RWPE1 (cell line): Measurements from ENCODE around the gene B3GLCT.

Source experiments
- CTCF ChIA-PET: fragments of 350-600 bp; sonication (Branson Sonifier 250); formaldehyde crosslinking; extraction: SDS; loops from one replicate; lab custom pipeline; 2021; lab: Yijun Ruan, JAX
- POLR2A ChIA-PET: fragments of 400-600 bp; formaldehyde crosslinking; extraction: SDS; loops from one replicate; lab custom pipeline; 2020; ENCODE audit warnings: antibody characterized with exemption; ENCODE audit not compliant: low non-redundant PET; lab: Yijun Ruan, JAX
- DNase-seq: peaks from one replicate; pipeline ENCODE4 v3.0.0; 2012; ENCODE audit warnings: low spot score
- H3K27ac ChIP-seq: fragments of 450-650 bp; 2 replicates; pipeline ENCODE4 v1.5.1; 2017
- CTCF ChIP-seq: fragments of 450-650 bp; conservative IDR thresholded peaks from 2 replicates; pipeline ENCODE4 v1.5.1; 2017; ENCODE audit warnings: low read depth, mild to moderate bottlenecking

Gene B3GLCT

GRCh38 chr13:31242367-31242766, 42.6 kb downstream of the B3GLCT start:
- no peak overlapping the region for H3K27ac ChIP-seq
- POLR2A ChIA-PET: no interaction called here
- CTCF ChIA-PET: interaction anchor here (0.6 to 1.3 kb wide), 3 partner anchors 69 to 182 kb away, joined by 3 to 4 read pairs (median 3); no protein-coding TSS in a partner anchor
- DNase-seq: no peak
- TF ChIP-seq CTCF: no peak

GRCh38 chr13:31242916-31243315, 43.1 kb downstream of the B3GLCT start:
- no peak overlapping the region for H3K27ac ChIP-seq
- TF ChIP-seq CTCF: no peak
- ChIA-PET POLR2A (no interaction called here), CTCF (interaction anchor here (1.3 kb wide), 1 partner anchor 68 kb away, joined by 3 read pairs; no protein-coding TSS in a partner anchor)
- no peak for DNase-seq

- POLR2A ChIA-PET: no interaction called here
- CTCF ChIA-PET: interaction anchor here (0.6 to 2.1 kb wide), 5 partner anchors 9 to 178 kb away, joined by 3 to 7 read pairs (median 4); no protein-coding TSS in a partner anchor
- no peak overlapping the region for H3K27ac ChIP-seq
- DNase-seq: no peak
- TF ChIP-seq CTCF: no peak
Observed at GRCh38 chr13:31245598-31246373, 46.0 kb downstream of the B3GLCT start.

- TF ChIP-seq CTCF: no peak
- ChIA-PET POLR2A (no interaction called here), CTCF (interaction anchor here (0.6 to 2.1 kb wide), 4 partner anchors 10 to 512 kb away, joined by 3 to 7 read pairs (median 4); no protein-coding TSS in a partner anchor)
- H3K27ac ChIP-seq: no peak overlapping the region
- DNase-seq: no peak
Observed at GRCh38 chr13:31246918-31247317, 47.1 kb downstream of the B3GLCT start.

- ChIA-PET POLR2A (no interaction called here), CTCF (interaction anchor here (2.1 kb wide), 1 partner anchor 176 kb away, joined by 4 read pairs; no protein-coding TSS in a partner anchor)
- DNase-seq: no peak
- no peak for TF ChIP-seq CTCF
- no peak overlapping the region for H3K27ac ChIP-seq
Observed at GRCh38 chr13:31248361-31248760, 48.6 kb downstream of the B3GLCT start.

- ChIA-PET POLR2A (no interaction called here), CTCF (interaction anchor here (0.6 kb wide), 1 partner anchor 67 kb away, joined by 3 read pairs; no protein-coding TSS in a partner anchor)
- TF ChIP-seq CTCF: no peak
- DNase-seq: no peak
- H3K27ac ChIP-seq: no peak overlapping the region
Observed at GRCh38 chr13:31248965-31249539, 49.3 kb downstream of the B3GLCT start.
